ENCODE data around the gene CBLC.

CBLC gene

DNA sequence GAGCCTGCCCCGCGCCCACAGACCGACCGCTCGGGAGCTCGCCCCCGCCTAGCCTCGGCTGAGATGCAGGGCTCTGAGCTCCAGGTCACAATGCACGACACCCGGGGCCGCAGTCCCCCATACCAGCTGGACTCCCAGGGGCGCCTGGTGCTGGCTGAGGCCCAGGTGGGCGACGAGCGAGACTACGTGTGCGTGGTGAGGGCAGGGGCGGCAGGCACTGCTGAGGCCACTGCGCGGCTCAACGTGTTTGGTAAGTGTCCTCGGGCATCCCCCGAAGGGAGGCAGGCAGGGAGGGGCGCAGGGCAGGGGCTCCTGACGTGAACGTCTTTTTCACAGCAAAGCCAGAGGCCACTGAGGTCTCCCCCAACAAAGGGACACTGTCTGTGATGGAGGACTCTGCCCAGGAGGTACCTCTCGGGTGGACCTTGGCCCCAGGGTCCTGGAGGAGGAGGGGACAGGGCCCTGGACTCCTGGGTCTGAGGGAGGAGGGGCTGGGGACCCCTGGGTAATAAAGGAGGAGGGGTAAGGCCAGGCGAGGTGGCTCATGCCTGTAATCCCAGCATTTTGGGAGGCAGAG, 34.5 kb downstream of the CBLC start:
- DNase-seq (ENCODE audit: low spot score), result no peak
- CTCF ChIA-PET, result no interaction called here
- POLR2A ChIA-PET (ENCODE audit: low non-redundant PET), result no interaction called here
- H3K27ac ChIP-seq, result peak overlapping the region; percentile 95
- no peak for TF ChIP-seq CTCF (conservative IDR thresholded peaks at IDR 0.05; ENCODE audit: low read depth)

DNA sequence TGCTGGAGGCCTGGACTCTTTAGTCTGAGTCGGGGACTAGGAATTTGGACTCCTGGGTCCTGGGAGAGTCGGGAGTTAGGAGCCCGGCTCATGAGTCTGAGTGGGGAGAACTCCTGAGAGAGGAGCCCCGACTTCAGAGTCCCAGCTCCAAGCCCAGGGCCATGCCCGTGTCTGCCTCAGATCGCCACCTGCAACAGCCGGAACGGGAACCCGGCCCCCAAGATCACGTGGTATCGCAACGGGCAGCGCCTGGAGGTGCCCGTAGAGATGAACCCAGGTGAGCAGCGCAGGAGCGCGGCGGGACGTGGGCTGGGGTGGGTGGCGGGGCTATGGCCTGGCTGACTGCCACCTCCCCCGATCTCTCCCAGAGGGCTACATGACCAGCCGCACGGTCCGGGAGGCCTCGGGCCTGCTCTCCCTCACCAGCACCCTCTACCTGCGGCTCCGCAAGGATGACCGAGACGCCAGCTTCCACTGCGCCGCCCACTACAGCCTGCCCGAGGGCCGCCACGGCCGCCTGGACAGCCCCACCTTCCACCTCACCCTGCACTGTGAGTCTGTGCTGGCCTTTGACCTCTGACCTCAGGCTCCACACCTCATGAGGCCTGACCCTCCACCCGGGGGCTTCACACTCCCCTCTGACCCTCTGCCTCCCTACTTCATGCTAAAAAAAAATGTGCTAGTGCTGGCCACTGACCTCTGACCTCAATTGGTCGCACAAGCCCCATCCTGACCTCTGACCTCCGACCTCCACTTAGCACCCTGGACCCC, 35.6 kb downstream of the CBLC start:
- H3K27ac ChIP-seq, result peak overlapping the region; percentile 95; the same call in 1 of the 2 replicates
- no peak for TF ChIP-seq CTCF (conservative IDR thresholded peaks at IDR 0.05; ENCODE audit: low read depth)
- ChIA-PET POLR2A (ENCODE audit: low non-redundant PET) (interaction anchor here (0.6 kb wide), 1 partner anchor 972 kb away, joined by 3 read pairs; no protein-coding TSS in a partner anchor), CTCF (no interaction called here)
- DNase-seq (ENCODE audit: low spot score), result no peak

GRCh38 chr19:44813841-44814470, 36.3 kb downstream of the CBLC start:
- peak overlapping the region; percentile 25 for H3K27ac ChIP-seq
- ChIA-PET CTCF (no interaction called here), POLR2A (ENCODE audit: low non-redundant PET) (no interaction called here)
- DNase-seq (ENCODE audit: low spot score), result no peak
- no peak for TF ChIP-seq CTCF (conservative IDR thresholded peaks at IDR 0.05; ENCODE audit: low read depth)

- CTCF ChIA-PET, result no interaction called here
- POLR2A ChIA-PET (ENCODE audit: low non-redundant PET), result no interaction called here
- H3K27ac ChIP-seq, result peak overlapping the region; percentile 25
- TF ChIP-seq CTCF (conservative IDR thresholded peaks at IDR 0.05; ENCODE audit: low read depth), result no peak
- no peak for DNase-seq (ENCODE audit: low spot score)
Observed at GRCh38 chr19:44814517-44814916, 36.8 kb downstream of the CBLC start.

DNA sequence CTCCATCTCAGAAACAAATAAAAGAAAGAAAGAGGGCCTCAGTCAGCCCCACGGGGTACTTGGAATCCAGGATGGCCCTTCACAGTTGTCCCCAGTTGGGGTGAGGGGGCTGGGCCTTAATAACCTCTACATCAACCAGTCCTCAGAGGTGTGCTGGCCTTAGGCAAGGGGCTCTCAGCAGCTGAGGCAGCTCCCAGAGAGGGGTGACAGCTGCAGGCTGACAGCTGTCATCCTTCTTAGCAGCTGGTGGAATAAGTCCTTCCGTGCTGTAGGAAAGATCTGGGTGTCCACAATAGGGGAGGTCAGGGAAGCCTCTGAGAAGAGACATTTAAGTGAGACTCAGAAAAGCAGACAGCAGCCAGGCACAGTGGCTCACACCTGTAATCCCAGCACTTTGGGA, 38.6 kb downstream of the CBLC start:
- no peak for TF ChIP-seq CTCF (conservative IDR thresholded peaks at IDR 0.05; ENCODE audit: low read depth)
- ChIA-PET CTCF (no interaction called here), POLR2A (ENCODE audit: low non-redundant PET) (no interaction called here)
- H3K27ac ChIP-seq, result peak overlapping the region; percentile 36
- DNase-seq (ENCODE audit: low spot score), result no peak

GRCh38 chr19:44817725-44818465, 40.2 kb downstream of the CBLC start:
- ChIA-PET POLR2A (ENCODE audit: low non-redundant PET) (interaction anchor here (0.6 kb wide), 1 partner anchor 1660 kb away, joined by 3 read pairs; no protein-coding TSS in a partner anchor), CTCF (no interaction called here)

More at GRCh38 chr19:44817725-44818465, 40.2 kb downstream of the CBLC start:
- peak overlapping the region; percentile 39 for H3K27ac ChIP-seq
- no peak for TF ChIP-seq CTCF (conservative IDR thresholded peaks at IDR 0.05; ENCODE audit: low read depth)
- no peak for DNase-seq (ENCODE audit: low spot score)
